Medulla oblongata (tissue), 1 donor: ENCODE measurements around the gene MBNL2.

Experiments
- DNase-seq: peaks from one replicate; pipeline ENCODE4 v3.0.0-alpha.2; 2015; ENCODE audit errors: extremely low spot score

MBNL2 gene

GRCh38 chr13:97253581-97254293 lies 31.6 kb downstream of the MBNL2 start:
- DNase-seq = no peak

GRCh38 chr13:97254816-97255215 lies 32.7 kb downstream of the MBNL2 start:
- no peak for DNase-seq

GRCh38 chr13:97255515-97256021 lies 33.4 kb downstream of the MBNL2 start:
- DNase-seq = no peak

- DNase-seq = no peak
These were observed 34.2 kb downstream of the MBNL2 start for GRCh38 chr13:97256343-97256783.

DNA sequence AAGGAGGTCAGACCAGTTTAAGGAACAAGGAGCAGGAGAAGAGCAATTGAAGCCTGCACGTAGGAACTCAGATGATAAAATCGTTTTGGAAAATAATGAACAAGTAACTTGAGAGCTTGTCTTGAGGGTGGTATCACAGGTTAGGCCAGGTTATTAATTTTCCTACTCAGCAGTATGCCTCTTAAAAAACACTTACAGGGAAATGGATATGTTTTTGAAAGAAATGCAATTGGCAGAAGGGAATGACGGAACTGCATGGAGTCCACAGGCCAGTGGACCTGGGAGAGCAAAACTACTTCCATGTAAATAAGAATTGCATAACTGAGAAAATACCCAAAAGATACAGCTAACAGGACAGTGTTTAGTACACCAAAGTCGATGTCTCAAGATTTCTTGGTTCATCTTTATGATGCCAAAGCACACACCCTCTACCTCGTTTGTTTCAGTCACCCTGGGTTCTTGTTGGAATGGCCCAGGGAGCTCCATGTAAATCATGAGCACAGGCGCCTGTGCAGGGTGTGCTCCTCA lies 35.2 kb downstream of the MBNL2 start:
- no peak for DNase-seq

DNA sequence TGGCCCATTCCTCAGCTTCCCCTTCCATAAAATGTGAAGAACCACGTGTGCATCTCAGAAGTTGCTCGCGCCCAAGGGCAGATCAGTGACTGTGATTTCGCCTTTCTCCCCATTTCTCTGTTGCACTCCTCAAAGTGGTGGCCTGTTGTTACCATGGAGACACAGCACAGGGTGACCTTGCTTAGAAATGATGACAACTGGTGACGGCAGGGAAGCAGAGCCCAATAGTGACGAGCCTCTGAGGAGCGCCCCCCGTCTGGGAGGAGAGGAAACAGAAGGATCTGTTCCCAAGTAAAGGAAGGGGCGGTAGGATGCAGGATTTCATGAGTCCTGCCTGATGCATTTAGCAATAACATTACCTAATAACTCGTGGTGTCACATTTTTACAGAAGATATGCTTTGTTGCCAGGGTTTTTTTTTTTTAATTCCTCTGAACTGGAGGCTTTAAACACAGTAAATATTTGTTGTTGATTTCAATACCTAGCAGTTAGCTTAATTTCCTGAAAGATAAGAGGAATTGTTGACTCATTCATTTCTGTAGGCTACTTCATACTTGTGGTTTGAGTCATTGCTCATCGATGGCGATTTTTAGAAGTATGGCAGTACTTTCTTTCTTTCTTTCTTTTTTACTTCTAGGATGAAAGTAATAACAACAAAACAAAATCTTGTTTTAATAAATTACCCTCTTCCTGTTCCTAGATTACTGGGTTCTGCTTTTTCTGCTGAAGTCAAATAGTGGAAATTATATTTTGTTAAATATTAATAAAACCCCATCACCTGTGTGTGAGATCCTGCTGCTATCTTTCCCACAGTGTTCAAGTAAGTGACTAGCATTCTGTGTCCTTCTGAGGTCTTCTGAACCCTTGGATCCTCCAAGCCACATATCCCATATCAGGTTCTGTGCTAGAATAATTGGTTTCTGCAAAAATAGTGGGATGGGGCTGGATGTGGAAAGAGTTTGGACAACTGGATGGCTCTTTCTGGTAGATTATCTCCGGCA lies 36.0 kb downstream of the MBNL2 start:
- no peak for DNase-seq

GRCh38 chr13:97258801-97259200 lies 36.7 kb downstream of the MBNL2 start:
- no peak for DNase-seq

- no peak for DNase-seq
These were observed 37.3 kb downstream of the MBNL2 start for GRCh38 chr13:97259410-97259797.

DNA sequence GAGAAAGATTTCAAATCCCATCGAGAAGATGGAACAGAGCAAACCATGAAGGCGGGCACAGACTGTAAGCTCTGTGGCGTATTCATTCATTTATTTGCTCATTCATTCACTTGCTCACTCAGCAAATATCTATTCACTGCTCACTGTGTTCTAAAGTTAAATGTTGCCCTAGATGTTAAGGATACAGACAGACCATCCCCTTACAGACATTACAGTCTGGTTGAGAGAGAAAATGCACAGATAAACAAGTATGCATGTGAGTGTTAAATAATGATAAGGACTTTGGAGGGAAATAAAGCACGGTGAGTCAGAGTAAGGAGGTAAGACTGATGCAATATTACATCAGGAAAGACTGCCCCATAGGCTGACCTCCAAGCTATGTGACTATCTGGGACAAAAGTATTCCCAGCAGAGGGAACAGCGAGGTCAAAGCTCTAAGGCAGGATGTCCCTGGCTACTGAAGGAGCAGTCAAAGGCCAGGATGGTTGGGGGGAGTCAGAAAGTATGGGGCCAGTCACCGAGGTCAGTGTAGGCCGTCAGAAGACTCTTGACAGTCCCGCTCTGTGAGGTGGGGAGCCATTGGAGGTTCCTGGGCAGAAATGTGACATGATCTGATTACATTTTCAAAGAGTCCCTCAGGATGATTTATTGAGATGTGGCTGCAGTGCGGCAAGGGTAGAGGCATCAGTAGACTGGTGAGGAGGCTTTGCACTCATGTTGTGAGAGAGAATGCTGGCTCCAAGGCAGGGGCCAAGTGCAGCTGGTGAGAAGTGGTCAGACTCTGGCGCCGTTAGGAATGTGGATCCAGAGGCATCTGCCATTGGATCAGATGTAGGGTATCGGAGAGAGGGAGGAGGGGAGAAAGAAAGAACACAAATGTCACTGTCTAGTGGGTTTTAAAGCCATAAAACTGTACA lies 37.9 kb downstream of the MBNL2 start:
- no peak for DNase-seq

GRCh38 chr13:97261254-97262005 lies 39.3 kb downstream of the MBNL2 start:
- DNase-seq = no peak

DNA sequence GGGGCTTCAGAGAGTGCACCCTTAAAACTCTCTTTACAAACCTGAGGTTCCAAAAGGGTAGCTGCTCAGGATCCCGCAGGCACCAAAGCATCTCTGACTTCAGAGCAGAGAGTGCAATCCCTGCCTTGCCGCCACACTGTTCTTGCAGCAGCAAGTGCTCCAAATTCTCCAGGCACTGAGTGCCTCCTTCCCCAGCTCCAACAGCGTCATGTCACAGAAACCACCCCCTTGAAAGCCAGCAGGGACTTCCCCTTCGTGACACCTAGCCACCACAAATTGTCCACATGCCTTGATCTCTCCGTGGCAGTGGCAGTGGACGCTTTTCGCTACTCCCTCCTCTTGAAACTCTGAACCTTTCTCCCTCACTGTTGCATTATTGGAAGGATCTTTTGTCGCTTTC lies 39.9 kb downstream of the MBNL2 start:
- DNase-seq = no peak

- DNase-seq = no peak
These were observed 41.0 kb downstream of the MBNL2 start for GRCh38 chr13:97263160-97263559.

DNA sequence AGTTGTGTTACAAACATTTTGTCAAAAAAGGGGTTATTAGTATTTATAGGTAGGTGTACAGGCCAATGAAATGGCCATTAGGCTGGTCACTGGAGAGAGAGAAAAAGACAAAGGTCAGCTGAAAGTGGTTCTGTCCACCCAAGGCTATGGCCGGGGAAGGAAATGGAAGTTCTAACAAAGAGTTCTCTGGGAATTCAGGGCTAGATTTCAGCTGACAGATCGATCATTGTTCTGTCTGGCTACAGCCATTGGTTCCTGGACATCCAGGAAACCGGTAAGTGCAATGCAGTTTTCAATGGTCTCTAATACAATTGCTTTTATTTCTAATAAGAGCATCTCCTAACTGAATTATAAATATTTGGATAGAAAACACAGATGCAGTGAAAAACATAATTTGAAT lies 42.5 kb downstream of the MBNL2 start:
- no peak for DNase-seq

DNA sequence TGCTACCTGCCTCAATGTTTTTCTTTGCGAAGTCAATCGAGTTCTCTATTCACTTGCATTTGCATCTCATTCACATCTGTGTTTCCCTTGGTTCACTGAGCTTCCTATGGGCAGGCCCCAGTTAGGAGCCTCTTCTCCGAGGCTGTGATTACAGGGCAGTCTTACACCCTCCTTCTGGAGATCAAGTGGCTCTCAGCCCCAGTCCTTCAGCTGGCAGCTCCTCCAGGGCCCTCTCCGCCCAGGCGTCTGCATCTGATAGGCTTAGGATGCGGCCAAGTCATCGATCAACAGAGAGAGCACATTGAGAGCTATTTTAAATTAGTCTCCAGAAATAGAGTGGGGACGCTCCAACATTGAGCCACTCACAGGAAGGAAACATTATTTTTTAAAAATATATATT lies 44.2 kb downstream of the MBNL2 start:
- no peak for DNase-seq

- no peak for DNase-seq
These were observed 44.8 kb downstream of the MBNL2 start for GRCh38 chr13:97266772-97267417.

GRCh38 chr13:97267418-97268059 lies 45.4 kb downstream of the MBNL2 start:
- no peak for DNase-seq

DNA sequence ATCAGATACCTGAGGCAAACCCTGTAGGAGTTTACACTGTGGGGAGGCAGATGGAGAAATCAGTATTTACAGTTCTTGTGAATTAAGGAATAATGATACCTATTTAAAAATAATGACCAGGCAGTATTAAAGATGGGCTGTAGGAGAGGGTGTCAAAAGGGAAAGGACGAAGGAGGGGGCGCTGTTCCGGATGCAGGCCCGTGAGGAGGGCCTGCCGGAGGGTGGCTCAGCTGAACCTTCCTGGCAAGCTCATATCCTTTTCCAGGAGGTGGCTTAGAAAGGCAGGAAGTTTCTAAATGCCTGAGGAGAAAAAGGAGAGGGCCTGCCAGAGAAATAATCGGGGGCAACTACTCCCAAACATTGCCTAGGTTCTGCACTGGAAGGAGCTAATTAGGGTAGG lies 46.6 kb downstream of the MBNL2 start:
- no peak for DNase-seq

DNA sequence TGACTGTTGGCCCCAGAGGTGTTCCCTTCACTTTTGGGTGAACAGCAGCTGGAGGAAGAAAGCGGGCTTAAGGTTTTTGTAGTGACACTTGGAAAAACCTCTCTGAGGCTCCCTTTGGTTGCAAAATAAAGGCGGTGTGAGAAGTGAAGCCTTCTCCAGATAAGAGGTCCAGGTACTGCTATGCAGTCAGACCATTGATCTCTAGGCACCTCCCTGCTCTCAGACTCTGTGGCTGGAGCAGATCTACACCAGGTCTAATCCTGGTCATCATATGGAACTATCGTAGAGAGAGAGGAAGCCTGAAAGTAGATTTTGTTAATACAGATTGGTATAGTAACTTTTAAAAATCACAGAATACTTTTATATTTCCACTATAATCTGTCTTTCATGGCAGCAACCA lies 47.5 kb downstream of the MBNL2 start:
- DNase-seq = no peak

GRCh38 chr13:97272526-97272925 lies 50.4 kb downstream of the MBNL2 start:
- no peak for DNase-seq
